ENCODE results near the gene TAT. TPM values are rescaled to one million over a fixed set of nuclear protein-coding genes. Genes with fewer than 3 reads are reported as not detected.
"Not testable (repeated sequence)": the region's sequence is repeated elsewhere in the genome, so short reads cannot be mapped to it uniquely, and the experiment has no call there.

Gene TAT
- total and polyA plus RNA-seq, 7 experiments from 2014 or later, result 0.10 to 0.53 TPM; not detected in 5

DNA sequence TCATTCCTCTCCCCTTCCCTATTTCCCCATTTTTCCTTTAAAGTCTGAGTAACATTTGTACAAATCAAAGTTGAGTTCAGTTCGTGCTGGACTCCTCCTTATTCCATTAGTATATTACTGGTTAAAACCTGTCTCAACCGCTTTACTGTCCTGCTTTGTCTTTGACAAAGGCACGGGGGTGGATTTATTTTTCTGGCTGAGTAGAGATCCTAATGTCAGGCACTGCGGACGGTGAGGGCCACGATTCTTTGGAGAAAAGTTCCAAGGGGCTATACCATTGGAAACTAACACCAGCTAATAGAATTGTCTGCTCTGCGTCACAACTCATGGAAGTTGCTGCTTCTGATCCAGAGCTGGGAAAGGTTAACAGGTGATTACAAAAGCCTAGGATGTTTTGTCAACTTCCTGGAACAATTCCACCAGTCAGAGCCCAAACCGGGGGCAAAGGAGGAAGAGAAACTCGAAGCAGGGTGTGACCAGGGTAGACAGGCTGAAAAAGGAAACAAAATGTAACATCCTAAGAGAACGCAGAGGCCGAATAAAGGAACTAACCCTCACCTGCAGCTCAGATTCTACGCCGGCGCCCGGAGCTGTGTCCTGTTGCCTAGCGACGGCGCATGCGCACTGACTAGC is 12.4 kb downstream of the TAT start:
- Mint-ChIP-seq H3K4me1 (peaks cover 10 to 23% (median 16%) of the 10 kb centered on the region in 7 donors), H3K27ac (peak overlapping the region; percentile 92 to 98 (median 94)), H3K9me3 (peaks cover 0 to 25% (median 6%) of the 10 kb centered on the region in 11 donors), H3K36me3 (peaks cover 0 to 10% (median 3%) of the 10 kb centered on the region in 5 donors), H3K27me3 (peaks cover 0 to 14% (median 0%) of the 10 kb centered on the region in 5 donors), H3K4me3 (peak overlapping the region; percentile 83 to 98 (median 91))
- POLR2A ChIA-PET, result interaction anchor here (0.6 to 1.7 kb wide), 9 partner anchors 28 to 529 kb away, joined by 3 to 27 read pairs (median 4); partner anchors contain the start of genes DHX38, TXNL4B and ZNF23
- no peaks in the 10 kb centered on the region for H3K36me3 ChIP-seq (ENCODE audit: control insufficient read depth in 2 of 3, insufficient read depth in 3 of 3, low read length in 3 of 3)
- H3K27me3 ChIP-seq (ENCODE audit: control insufficient read depth in 2 of 2, insufficient read depth in 2 of 2, low read length in 2 of 2), result no peaks in the 10 kb centered on the region
- CTCF ChIA-PET, result interaction anchor here (0.6 to 3.1 kb wide), 8 partner anchors 10 to 397 kb away, joined by 3 to 45 read pairs (median 4); partner anchors contain the start of gene TAT
- no peak for ATAC-seq
- DNase-seq, result peak in 1 of 9 donors; percentile 1
- H3K4me3 ChIP-seq (ENCODE audit: low read length), result peak overlapping the region; percentile 63
- peak overlapping the region; percentile 75 for H3K27ac ChIP-seq (ENCODE audit: low read depth, low read length)
- no peaks in the 10 kb centered on the region for H3K9me3 ChIP-seq (ENCODE audit: control insufficient read depth in 2 of 3, low read length in 3 of 3)
- peaks cover 13 to 15% of the 10 kb centered on the region in 2 donors for H3K4me1 ChIP-seq (ENCODE audit: control insufficient read depth in 2 of 2, insufficient read depth in 2 of 2, low read length in 2 of 2)
- intact Hi-C loops (cut with micrococcal nuclease), result loop anchor here (1.0 to 10.0 kb wide), 13 partner anchors 80 to 1100 kb away; partner anchors contain the start of genes CMTR2 (in 2 of the 2), DHODH (in 1 of the 2), DHX38 (in 1 of the 2) and IST1 (in 1 of the 2)

DNA sequence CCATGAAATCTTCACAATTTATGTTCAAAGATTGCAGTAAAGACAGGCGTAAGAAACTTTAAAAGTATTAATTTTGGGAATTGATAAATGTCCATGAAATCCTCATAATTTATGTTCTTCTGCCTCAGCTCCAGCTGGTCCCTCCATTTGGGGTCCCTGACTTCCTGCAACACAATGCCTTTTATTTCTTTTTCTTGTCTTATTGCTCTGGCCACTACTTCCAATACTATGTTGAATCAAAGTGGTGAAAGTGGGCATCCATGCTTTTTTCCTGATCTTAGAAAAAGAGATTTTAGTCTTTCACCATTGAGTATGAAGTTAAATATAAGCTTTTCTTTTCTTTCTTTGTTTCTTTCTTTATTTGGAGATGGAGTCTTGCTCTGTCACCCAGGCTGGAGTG is 14.3 kb downstream of the TAT start:
- H3K4me3 Mint-ChIP-seq, result no peak overlapping the region
- peaks cover 10 to 23% (median 16%) of the 10 kb centered on the region in 7 donors for H3K4me1 Mint-ChIP-seq
- no peak overlapping the region for H3K4me3 ChIP-seq (ENCODE audit: low read length)
- POLR2A ChIA-PET, result no interaction called here
- H3K36me3 ChIP-seq (ENCODE audit: control insufficient read depth in 2 of 3, insufficient read depth in 3 of 3, low read length in 3 of 3), result no peaks in the 10 kb centered on the region
- no peaks in the 10 kb centered on the region for H3K27me3 ChIP-seq (ENCODE audit: control insufficient read depth in 2 of 2, insufficient read depth in 2 of 2, low read length in 2 of 2)
- peaks cover 13 to 15% of the 10 kb centered on the region in 2 donors for H3K4me1 ChIP-seq (ENCODE audit: control insufficient read depth in 2 of 2, insufficient read depth in 2 of 2, low read length in 2 of 2)
- peaks cover 0 to 10% (median 3%) of the 10 kb centered on the region in 5 donors for H3K36me3 Mint-ChIP-seq
- DNase-seq (no peak), ATAC-seq (no peak)
- no peak overlapping the region for H3K27ac ChIP-seq (ENCODE audit: low read depth, low read length)
- no peak overlapping the region for H3K27ac Mint-ChIP-seq
- CTCF ChIA-PET, result no interaction called here
- H3K9me3 Mint-ChIP-seq, result peaks cover 0 to 25% (median 6%) of the 10 kb centered on the region in 11 donors
- peaks cover 0 to 29% (median 0%) of the 10 kb centered on the region in 5 donors for H3K27me3 Mint-ChIP-seq
- no peaks in the 10 kb centered on the region for H3K9me3 ChIP-seq (ENCODE audit: control insufficient read depth in 2 of 3, low read length in 3 of 3)
- intact Hi-C loops (cut with micrococcal nuclease), result loop anchor here (10.0 kb wide), 3 partner anchors 322 to 1102 kb away; partner anchors contain the start of genes VAC14 (in 1 of the 2) and ZNF821 (in 1 of the 2)

DNA sequence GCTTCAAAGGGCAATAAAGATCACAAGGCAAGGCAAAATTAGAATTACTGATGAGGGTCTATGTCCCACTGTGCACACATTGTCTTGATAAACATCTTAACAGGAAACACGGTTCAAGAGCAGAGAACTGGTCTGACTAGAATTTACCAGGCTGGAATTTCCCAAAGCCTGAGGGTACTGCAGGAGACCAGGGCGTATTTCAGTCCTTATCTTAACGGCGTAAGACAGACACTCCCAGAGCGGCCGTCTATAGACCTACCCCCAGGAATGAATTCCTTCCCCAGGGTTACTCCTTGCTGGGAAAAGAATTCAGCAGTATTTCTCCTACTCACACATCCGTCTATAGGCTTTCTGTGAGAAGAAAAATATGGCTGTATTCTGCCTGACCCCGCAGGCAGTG is 15.0 kb downstream of the TAT start:
- H3K4me3 Mint-ChIP-seq; DNase-seq; ATAC-seq; H3K27ac Mint-ChIP-seq; POLR2A ChIA-PET; CTCF ChIA-PET; H3K4me3 ChIP-seq (ENCODE audit: low read length); H3K27me3 ChIP-seq (ENCODE audit: control insufficient read depth in 2 of 2, insufficient read depth in 2 of 2, low read length in 2 of 2); H3K9me3 ChIP-seq (ENCODE audit: control insufficient read depth in 2 of 3, low read length in 3 of 3); H3K36me3 Mint-ChIP-seq; H3K36me3 ChIP-seq (ENCODE audit: control insufficient read depth in 2 of 3, insufficient read depth in 3 of 3, low read length in 3 of 3); H3K27ac ChIP-seq (ENCODE audit: low read depth, low read length): not testable (repeated sequence)
- intact Hi-C loops (cut with micrococcal nuclease), result loop anchor here (10.0 kb wide), 3 partner anchors 323 to 1103 kb away; partner anchors contain the start of genes VAC14 (in 1 of the 2) and ZNF821 (in 1 of the 2)
- H3K4me1 ChIP-seq (ENCODE audit: control insufficient read depth in 2 of 2, insufficient read depth in 2 of 2, low read length in 2 of 2), result peaks cover 13 to 15% of the 10 kb centered on the region in 2 donors
- Mint-ChIP-seq H3K4me1 (peaks cover 10 to 23% (median 16%) of the 10 kb centered on the region in 7 donors), H3K27me3 (peaks cover 0 to 29% (median 0%) of the 10 kb centered on the region in 5 donors), H3K9me3 (peaks cover 0 to 25% (median 6%) of the 10 kb centered on the region in 11 donors)

GRCh38 chr16:71559855-71560254 is 17.0 kb downstream of the TAT start:
- peaks cover 0 to 9% (median 6%) of the 10 kb centered on the region in 7 donors for H3K4me1 Mint-ChIP-seq
- ChIA-PET POLR2A (no interaction called here), CTCF (no interaction called here)

GRCh38 chr16:71557954-71558582 is 18.8 kb downstream of the TAT start:
- Mint-ChIP-seq H3K4me3 (no peak overlapping the region), H3K9me3 (peaks cover 0 to 15% (median 6%) of the 10 kb centered on the region in 11 donors), H3K27me3 (peaks cover 0 to 29% (median 0%) of the 10 kb centered on the region in 5 donors), H3K4me1 (no peaks in the 10 kb centered on the region), H3K27ac (no peak overlapping the region), H3K36me3 (peaks cover 0 to 15% (median 10%) of the 10 kb centered on the region in 5 donors)
- Histone ChIP-seq H3K9me3 (ENCODE audit: control insufficient read depth in 2 of 3, low read length in 3 of 3) (no peaks in the 10 kb centered on the region), H3K36me3 (ENCODE audit: control insufficient read depth in 2 of 3, insufficient read depth in 3 of 3, low read length in 3 of 3) (no peaks in the 10 kb centered on the region), H3K4me1 (ENCODE audit: control insufficient read depth in 2 of 2, insufficient read depth in 2 of 2, low read length in 2 of 2) (no peaks in the 10 kb centered on the region), H3K4me3 (ENCODE audit: low read length) (no peak overlapping the region), H3K27ac (ENCODE audit: low read depth, low read length) (no peak overlapping the region), H3K27me3 (ENCODE audit: control insufficient read depth in 2 of 2, insufficient read depth in 2 of 2, low read length in 2 of 2) (no peaks in the 10 kb centered on the region)
- no peak for ATAC-seq
- intact Hi-C loops (cut with micrococcal nuclease), result no loop called here
- ChIA-PET CTCF (no interaction called here), POLR2A (no interaction called here)
- DNase-seq, result no peak

More at GRCh38 chr16:71559855-71560254, 17.0 kb downstream of the TAT start:
- peaks cover 5 to 6% of the 10 kb centered on the region in 2 donors for H3K4me1 ChIP-seq (ENCODE audit: control insufficient read depth in 2 of 2, insufficient read depth in 2 of 2, low read length in 2 of 2)
- H3K4me3 Mint-ChIP-seq, result no peak overlapping the region
- peaks cover 0 to 21% (median 6%) of the 10 kb centered on the region in 11 donors for H3K9me3 Mint-ChIP-seq
- no peak overlapping the region for H3K4me3 ChIP-seq (ENCODE audit: low read length)
- no peak overlapping the region for H3K27ac Mint-ChIP-seq
- no peaks in the 10 kb centered on the region for H3K9me3 ChIP-seq (ENCODE audit: control insufficient read depth in 2 of 3, low read length in 3 of 3)
- no peaks in the 10 kb centered on the region for H3K27me3 ChIP-seq (ENCODE audit: control insufficient read depth in 2 of 2, insufficient read depth in 2 of 2, low read length in 2 of 2)
- H3K36me3 Mint-ChIP-seq, result peaks cover 0 to 13% (median 10%) of the 10 kb centered on the region in 5 donors
- peaks cover 0 to 29% (median 0%) of the 10 kb centered on the region in 5 donors for H3K27me3 Mint-ChIP-seq
- DNase-seq (no peak), ATAC-seq (no peak)
- H3K36me3 ChIP-seq (ENCODE audit: control insufficient read depth in 2 of 3, insufficient read depth in 3 of 3, low read length in 3 of 3), result no peaks in the 10 kb centered on the region
- H3K27ac ChIP-seq (ENCODE audit: low read depth, low read length), result no peak overlapping the region
- intact Hi-C loops (cut with micrococcal nuclease), result loop anchor here (10.0 kb wide), 3 partner anchors 325 to 1105 kb away; partner anchors contain the start of genes VAC14 (in 1 of the 2) and ZNF821 (in 1 of the 2)

DNA sequence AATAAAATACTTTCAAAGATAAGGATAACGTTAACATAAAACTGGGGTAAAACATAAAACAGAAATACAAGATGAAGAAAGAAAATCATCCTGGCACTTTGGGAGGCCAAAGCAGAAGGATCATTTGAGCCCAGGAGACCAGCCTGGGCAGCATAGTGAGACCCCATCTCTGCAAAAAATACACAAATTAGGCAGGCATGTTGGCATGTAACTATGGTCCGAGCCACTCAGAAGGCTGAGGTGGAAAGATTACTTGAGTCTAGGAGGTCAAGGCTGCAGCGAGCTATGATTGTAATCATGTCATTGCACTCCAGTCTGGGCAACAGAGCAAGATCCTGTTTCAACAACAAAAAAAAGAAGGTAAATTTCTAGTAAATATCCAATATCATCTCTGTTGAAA is 19.6 kb downstream of the TAT start:
- CTCF ChIA-PET, result no interaction called here
- ATAC-seq, result no peak
- Histone ChIP-seq H3K27ac (ENCODE audit: low read depth, low read length) (no peak overlapping the region), H3K4me3 (ENCODE audit: low read length) (no peak overlapping the region), H3K9me3 (ENCODE audit: control insufficient read depth in 2 of 3, low read length in 3 of 3) (no peaks in the 10 kb centered on the region), H3K4me1 (ENCODE audit: control insufficient read depth in 2 of 2, insufficient read depth in 2 of 2, low read length in 2 of 2) (no peaks in the 10 kb centered on the region), H3K27me3 (ENCODE audit: control insufficient read depth in 2 of 2, insufficient read depth in 2 of 2, low read length in 2 of 2) (no peaks in the 10 kb centered on the region), H3K36me3 (ENCODE audit: control insufficient read depth in 2 of 3, insufficient read depth in 3 of 3, low read length in 3 of 3) (no peaks in the 10 kb centered on the region)
- POLR2A ChIA-PET, result no interaction called here
- no peak overlapping the region for H3K4me3 Mint-ChIP-seq
- H3K27ac Mint-ChIP-seq, result no peak overlapping the region
- peaks cover 0 to 8% (median 5%) of the 10 kb centered on the region in 11 donors for H3K9me3 Mint-ChIP-seq
- peaks cover 0 to 35% (median 0%) of the 10 kb centered on the region in 5 donors for H3K27me3 Mint-ChIP-seq
- H3K36me3 Mint-ChIP-seq, result peaks cover 0 to 19% (median 6%) of the 10 kb centered on the region in 5 donors
- intact Hi-C loops (cut with micrococcal nuclease), result no loop called here
- H3K4me1 Mint-ChIP-seq, result peaks cover 0 to 3% (median 0%) of the 10 kb centered on the region in 7 donors
- no peak for DNase-seq
